ENCODE results near the gene RGS9. TPM values are rescaled to one million over a fixed set of nuclear protein-coding genes. Genes with fewer than 3 reads are reported as not detected.

The RGS9 gene
- total RNA-seq, 2 experiments from 2014 or later: 13.7 to 26.4 TPM

DNA sequence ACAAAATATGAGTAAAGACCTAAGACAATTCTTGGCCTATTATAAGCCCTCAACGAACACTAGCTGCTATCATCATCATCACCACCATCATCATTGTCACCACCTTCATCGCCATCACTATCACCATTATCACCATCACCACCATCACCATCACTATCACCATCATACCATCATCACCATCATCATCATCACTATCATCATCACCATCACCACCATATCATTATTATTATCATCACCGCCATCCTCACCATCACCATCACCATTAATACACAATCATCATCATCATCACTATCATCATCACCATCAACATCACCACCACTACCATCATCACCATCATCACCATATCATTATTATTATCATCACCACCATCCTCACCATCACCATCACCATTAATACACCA is 82.5 kb downstream of the RGS9 start:
- H4K20me1 ChIP-seq (ENCODE audit: insufficient read depth, low read length): no peaks in the 10 kb centered on the region
- CTCF ChIA-PET (ENCODE audit: unreplicated experiment): no interaction called here
- H3K79me2 ChIP-seq (ENCODE audit: insufficient read depth, low read depth, low read length): no peaks in the 10 kb centered on the region
- no peak overlapping the region for H3K4me2 ChIP-seq (ENCODE audit: low read length)
- no TSS peak for BruUV-seq (replicated peaks)
- H3K27ac ChIP-seq (ENCODE audit: low read depth, low read length, poor library complexity, severe bottlenecking): no peak overlapping the region
- no peaks in the 10 kb centered on the region for H3K4me1 ChIP-seq (ENCODE audit: insufficient read depth, low read length, poor library complexity, severe bottlenecking)
- no peak overlapping the region for H2AFZ ChIP-seq (ENCODE audit: low read length)
- H3K9me3 ChIP-seq (ENCODE audit: low read length): no peaks in the 10 kb centered on the region
- TF ChIP-seq EZH2phosphoT487 (IDR thresholded peaks at IDR 0.05; ENCODE audit: borderline replicate concordance, low read depth, low read length) (no peak), CTCF (conservative IDR thresholded peaks at IDR 0.05; ENCODE audit: low read length) (no peak)
- POLR2A ChIA-PET: interaction anchor here (1.0 kb wide), 1 partner anchor 12 kb away, joined by 3 read pairs; no protein-coding TSS in a partner anchor
- intact Hi-C loops (cut with micrococcal nuclease; ENCODE audit: unreplicated experiment): no loop called here
- H3K36me3 ChIP-seq (ENCODE audit: insufficient read depth, low read length): no peaks in the 10 kb centered on the region
- no peak for DNase-seq (ENCODE audit: low spot score)
- no peak overlapping the region for H3K4me3 ChIP-seq (ENCODE audit: low read depth, low read length, poor library complexity, severe bottlenecking)
- no peaks in the 10 kb centered on the region for H3K9me2 ChIP-seq (ENCODE audit: insufficient read depth, low read length)

- TF ChIP-seq EZH2phosphoT487 (IDR thresholded peaks at IDR 0.05; ENCODE audit: borderline replicate concordance, low read depth, low read length) (no peak), CTCF (conservative IDR thresholded peaks at IDR 0.05; ENCODE audit: low read length) (no peak)
- Histone ChIP-seq H2AFZ (ENCODE audit: low read length) (no peak overlapping the region), H3K9me2 (ENCODE audit: insufficient read depth, low read length) (no peaks in the 10 kb centered on the region), H3K4me1 (ENCODE audit: insufficient read depth, low read length, poor library complexity, severe bottlenecking) (no peaks in the 10 kb centered on the region), H3K79me2 (ENCODE audit: insufficient read depth, low read depth, low read length) (no peaks in the 10 kb centered on the region), H3K4me3 (ENCODE audit: low read depth, low read length, poor library complexity, severe bottlenecking) (no peak overlapping the region), H3K36me3 (ENCODE audit: insufficient read depth, low read length) (no peaks in the 10 kb centered on the region), H4K20me1 (ENCODE audit: insufficient read depth, low read length) (no peaks in the 10 kb centered on the region), H3K9me3 (ENCODE audit: low read length) (no peaks in the 10 kb centered on the region), H3K27ac (ENCODE audit: low read depth, low read length, poor library complexity, severe bottlenecking) (no peak overlapping the region), H3K4me2 (ENCODE audit: low read length) (no peak overlapping the region)
- no peak for DNase-seq (ENCODE audit: low spot score)
- intact Hi-C loops (cut with micrococcal nuclease; ENCODE audit: unreplicated experiment): no loop called here
- ChIA-PET POLR2A (interaction anchor here (0.5 kb wide), 1 partner anchor 1097 kb away, joined by 3 read pairs; no protein-coding TSS in a partner anchor), CTCF (ENCODE audit: unreplicated experiment) (no interaction called here)
- BruUV-seq (replicated peaks): no TSS peak
These were observed 83.6 kb downstream of the RGS9 start for GRCh38 chr17:65220732-65221131.

GRCh38 chr17:65222214-65222738 is 85.1 kb downstream of the RGS9 start:
- Histone ChIP-seq H3K4me2 (ENCODE audit: low read length) (no peak overlapping the region), H4K20me1 (ENCODE audit: insufficient read depth, low read length) (no peaks in the 10 kb centered on the region), H3K4me3 (ENCODE audit: low read depth, low read length, poor library complexity, severe bottlenecking) (no peak overlapping the region), H3K4me1 (ENCODE audit: insufficient read depth, low read length, poor library complexity, severe bottlenecking) (no peaks in the 10 kb centered on the region), H3K9me3 (ENCODE audit: low read length) (no peaks in the 10 kb centered on the region), H3K79me2 (ENCODE audit: insufficient read depth, low read depth, low read length) (no peaks in the 10 kb centered on the region), H3K9me2 (ENCODE audit: insufficient read depth, low read length) (no peaks in the 10 kb centered on the region), H3K27ac (ENCODE audit: low read depth, low read length, poor library complexity, severe bottlenecking) (no peak overlapping the region), H2AFZ (ENCODE audit: low read length) (no peak overlapping the region), H3K36me3 (ENCODE audit: insufficient read depth, low read length) (no peaks in the 10 kb centered on the region)
- POLR2A ChIA-PET: interaction anchor here (0.7 to 0.8 kb wide), 2 partner anchors 14 to 17 kb away, joined by 3 to 4 read pairs; no protein-coding TSS in a partner anchor
- CTCF ChIA-PET (ENCODE audit: unreplicated experiment): no interaction called here
- no peak for DNase-seq (ENCODE audit: low spot score)
- no peak for TF ChIP-seq EZH2phosphoT487 (IDR thresholded peaks at IDR 0.05; ENCODE audit: borderline replicate concordance, low read depth, low read length)
- BruUV-seq (replicated peaks): no TSS peak
- intact Hi-C loops (cut with micrococcal nuclease; ENCODE audit: unreplicated experiment): no loop called here

Data from OCI-LY7 (cell line).